ENCODE measurements around the gene DNM2.
"Not testable (repeated sequence)": the region's sequence is repeated elsewhere in the genome, so short reads cannot be mapped to it uniquely, and the experiment has no call there.

DNM2 gene

GRCh38 chr19:10752237-10752912 is 34.5 kb downstream of the DNM2 start:
- no peak for DNase-seq (ENCODE audit: low read depth, low spot score)

DNA sequence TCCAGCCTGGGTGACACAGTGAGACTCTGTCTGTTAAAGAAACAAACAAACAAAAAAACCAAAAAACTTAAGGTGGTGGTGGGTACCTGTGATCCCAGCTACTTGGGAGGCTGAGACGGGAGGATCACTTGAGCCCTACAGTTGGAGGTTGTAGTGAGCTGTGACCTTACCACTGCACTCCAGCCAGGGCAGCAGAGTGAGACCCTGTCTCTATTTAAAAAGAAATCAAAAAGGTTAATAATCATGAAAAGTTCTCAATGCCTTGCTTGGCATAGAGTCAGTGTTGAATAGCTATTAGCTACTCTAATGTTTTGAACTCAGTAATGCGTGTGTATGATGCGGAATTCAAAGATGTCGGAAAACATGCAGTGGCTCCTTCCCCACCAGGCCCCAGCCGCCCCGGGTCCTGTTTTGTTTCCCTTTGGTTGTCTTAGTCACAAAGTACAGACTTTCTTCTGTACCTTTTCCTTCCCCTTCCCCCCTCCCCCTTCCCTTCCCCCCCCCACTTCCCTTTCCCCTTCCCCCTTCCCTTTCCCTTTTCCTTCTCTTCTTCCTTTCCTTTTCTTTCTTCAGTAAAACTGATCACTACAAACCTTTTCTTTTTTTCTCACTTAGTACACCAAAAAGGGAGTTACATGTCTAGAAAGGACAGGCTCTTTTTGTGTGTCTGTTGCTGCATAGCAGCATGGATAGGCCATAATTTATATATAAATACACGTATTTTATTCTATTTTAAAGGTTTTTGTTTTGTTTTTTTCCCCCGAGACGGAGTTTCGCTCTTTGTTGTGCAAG is 35.2 kb downstream of the DNM2 start:
- DNase-seq (ENCODE audit: low read depth, low spot score), result no peak

DNA sequence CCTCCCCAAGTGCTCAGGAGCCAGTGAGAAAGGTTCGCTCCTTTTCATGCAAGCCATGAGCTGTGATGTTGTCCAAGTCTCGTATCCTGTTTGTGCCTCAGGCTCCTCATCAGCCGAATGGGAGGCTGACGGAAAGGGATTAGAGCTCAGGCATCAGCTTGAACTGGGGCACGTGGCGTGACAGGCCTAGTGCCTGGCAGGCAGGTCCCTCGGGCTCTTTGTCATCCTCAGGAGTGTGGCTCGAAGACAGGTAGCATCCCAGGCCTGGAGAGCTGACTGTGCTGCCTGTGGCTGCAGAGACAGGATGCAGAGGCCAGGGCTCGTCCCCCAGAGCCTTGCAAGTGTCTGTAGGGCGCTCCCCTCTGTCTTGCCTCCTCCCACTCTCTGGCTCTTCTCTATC is 38.5 kb downstream of the DNM2 start:
- no peak for DNase-seq (ENCODE audit: low read depth, low spot score)

- DNase-seq (ENCODE audit: low read depth, low spot score), result no peak
Measured at GRCh38 chr19:10756791-10757190, 38.9 kb downstream of the DNM2 start.

GRCh38 chr19:10758050-10758449 is 40.2 kb downstream of the DNM2 start:
- DNase-seq (ENCODE audit: low read depth, low spot score), result not testable (repeated sequence)

DNA sequence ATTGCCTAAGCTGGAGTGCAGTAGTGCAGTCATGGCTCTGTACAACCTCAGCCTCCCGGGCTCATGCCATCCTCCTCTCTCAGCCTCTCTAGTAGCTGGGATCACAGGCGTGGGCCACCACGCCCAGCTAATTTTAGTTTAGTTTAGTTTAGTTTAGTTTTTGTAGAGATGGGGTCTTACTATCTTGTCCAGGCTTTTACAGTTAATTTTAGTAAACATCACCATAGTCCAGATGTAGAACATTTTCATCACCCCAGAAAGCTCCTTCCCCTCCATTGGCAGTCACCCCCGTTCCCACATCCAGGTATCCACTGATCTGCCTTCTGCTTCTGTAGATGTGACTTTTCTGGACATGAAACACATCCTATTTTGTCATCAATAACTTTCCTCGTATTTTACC is 41.1 kb downstream of the DNM2 start:
- no peak for DNase-seq (ENCODE audit: low read depth, low spot score)

DNA sequence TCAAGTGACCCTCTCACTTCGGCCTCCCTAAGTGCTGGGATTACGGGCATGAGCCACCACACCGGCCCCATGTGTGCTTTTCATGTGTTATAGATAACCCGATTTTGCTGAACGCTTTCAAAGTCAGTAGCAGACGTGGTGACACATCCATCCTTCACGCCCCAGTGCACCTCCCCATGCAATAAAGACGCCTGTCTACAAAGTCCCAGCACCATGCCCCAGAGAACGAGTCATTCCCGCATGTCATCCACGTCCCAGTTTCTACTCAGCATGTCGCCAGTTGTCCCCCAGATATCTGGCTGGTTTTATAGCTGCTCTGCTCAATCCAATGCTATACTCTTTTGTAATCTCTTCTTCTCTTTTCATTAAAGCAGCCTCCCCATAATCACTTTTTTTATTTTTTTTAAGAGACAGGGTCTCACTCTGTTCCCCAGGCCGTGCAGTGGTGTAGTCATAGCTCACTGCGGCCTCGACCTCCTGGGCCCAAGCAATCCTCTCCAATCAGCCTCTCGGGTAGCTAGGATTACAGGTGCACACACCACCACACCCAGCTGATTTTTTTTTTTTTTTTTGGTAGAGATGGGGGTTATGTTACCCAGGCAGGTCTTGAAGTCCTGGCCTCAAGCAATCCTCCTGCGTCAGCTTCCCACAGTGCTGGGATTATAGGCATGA is 42.5 kb downstream of the DNM2 start:
- no peak for DNase-seq (ENCODE audit: low read depth, low spot score)

- no peak for DNase-seq (ENCODE audit: low read depth, low spot score)
Measured at GRCh38 chr19:10761443-10762250, 43.8 kb downstream of the DNM2 start.

DNA sequence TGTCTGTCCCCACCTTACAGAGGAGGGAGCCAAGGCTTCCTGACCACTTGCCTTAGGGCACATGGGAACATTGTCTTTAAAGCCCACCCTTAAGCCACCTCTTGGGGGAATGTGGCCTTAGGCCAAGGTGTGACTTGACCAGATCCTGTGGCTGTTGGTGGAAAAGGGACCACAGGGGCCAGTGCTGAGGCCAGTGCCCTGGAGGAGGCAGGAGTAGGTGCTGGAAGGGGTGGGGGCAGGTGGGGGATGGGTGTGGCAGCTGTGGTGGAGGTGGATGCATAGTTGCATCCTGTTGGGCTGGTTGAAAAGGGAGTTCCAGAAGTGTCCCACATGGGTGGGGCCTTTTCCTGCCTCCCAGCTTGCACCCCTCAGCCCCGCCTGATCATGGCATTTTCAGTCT is 44.8 kb downstream of the DNM2 start:
- DNase-seq (ENCODE audit: low read depth, low spot score), result no peak

DNA sequence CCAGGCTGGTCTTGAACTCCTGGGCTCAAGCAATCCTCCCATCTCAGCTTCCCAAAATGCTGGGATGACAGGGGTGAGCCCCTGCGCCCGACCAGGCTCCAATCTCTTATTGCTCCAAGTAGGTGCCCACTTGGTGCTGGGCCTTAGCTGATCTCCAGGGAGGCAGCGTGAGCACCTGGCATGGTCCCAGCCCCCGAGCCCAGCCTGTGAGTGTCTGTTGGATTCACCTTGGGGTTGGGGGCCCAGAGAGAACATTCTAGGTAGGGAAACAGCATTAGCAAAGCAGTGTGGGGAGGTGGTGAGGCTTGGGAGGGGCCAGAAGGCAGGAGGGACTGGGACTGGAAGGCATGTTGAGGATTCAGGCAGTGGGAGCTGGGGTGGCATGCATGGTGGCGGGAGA is 45.5 kb downstream of the DNM2 start:
- DNase-seq (ENCODE audit: low read depth, low spot score), result no peak

DNA sequence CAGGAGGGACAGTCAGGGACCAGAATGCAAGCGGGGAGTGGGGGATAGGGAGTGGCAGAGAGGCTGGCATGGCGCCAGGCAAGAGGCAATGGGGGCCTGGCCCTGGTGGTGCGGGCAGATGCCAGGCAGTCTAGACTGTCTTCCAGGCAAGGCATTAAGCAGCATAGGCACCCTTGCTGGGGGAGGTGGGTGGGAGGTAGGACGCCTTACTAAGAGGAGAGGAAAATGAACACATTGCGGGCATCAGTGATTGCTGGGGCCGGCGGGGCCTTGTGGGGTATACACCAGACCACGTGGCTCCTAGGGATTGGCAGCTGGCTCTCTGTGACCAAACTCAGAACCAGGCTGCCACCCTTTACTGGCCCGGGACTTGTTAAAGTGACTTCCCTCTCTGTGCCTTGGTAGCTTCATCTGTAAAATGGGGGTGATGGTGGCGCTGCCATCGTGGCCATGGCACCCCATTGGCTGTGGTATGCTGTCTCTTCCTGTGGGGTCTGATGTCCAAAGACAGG is 46.0 kb downstream of the DNM2 start:
- DNase-seq (ENCODE audit: low read depth, low spot score), result no peak

DNA sequence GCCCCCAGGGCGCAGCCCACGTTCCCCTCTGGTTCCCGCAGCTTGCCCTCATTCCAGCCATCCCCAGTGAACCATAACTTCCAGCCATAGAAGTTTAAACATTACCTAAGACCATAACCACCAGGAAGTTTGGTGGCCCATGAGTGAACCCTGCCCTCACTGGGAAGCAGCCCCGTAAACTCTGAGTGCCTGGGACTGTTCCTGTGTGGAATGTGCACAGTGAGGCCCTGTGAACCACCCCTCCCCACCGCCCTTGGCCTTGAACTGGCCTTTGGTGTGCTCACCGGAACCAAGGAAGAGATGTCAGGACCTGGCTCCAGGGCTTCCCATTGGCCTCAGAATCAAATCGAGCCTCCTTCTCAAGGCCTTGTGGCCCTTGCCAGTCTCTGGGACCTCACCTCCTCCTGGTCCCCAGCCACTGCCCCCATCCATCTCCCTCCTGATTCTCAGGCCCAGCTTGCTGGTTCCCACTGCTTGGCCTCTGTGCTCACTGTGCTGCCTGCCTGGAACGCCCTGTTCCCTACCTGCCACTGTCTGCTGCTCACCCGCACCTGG is 46.5 kb downstream of the DNM2 start:
- no peak for DNase-seq (ENCODE audit: low read depth, low spot score)

DNA sequence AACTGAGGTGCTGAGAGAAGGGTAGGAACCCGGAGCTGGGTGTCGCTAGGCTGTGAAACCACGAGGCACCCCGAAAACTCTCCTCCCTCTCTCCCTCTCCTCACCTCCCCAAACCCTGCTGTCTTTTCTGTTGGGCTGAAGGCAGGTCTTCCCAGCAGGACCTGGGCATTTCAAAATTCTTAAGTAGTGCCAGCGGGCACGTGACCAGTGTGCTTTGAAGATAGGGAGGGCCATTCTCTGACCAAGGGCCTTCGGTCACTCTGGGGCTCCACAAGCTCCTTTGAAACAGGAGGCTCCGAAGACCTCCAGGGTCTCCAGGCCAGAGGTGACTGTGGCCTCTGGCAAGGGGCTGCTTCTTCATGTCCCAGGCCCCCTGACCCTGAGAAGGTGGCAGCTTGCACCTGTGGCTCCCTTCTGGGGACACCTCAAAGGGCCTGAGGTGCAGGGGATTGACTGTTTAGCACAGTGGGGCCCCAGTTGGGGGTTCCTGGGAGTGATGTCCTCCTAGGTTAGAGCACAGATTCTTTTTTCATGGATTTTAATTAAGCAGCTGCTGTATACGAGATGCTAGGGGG is 48.3 kb downstream of the DNM2 start:
- DNase-seq (ENCODE audit: low read depth, low spot score), result no peak

- DNase-seq (ENCODE audit: low read depth, low spot score), result no peak
Measured at GRCh38 chr19:10766671-10767201, 48.9 kb downstream of the DNM2 start.

DNA sequence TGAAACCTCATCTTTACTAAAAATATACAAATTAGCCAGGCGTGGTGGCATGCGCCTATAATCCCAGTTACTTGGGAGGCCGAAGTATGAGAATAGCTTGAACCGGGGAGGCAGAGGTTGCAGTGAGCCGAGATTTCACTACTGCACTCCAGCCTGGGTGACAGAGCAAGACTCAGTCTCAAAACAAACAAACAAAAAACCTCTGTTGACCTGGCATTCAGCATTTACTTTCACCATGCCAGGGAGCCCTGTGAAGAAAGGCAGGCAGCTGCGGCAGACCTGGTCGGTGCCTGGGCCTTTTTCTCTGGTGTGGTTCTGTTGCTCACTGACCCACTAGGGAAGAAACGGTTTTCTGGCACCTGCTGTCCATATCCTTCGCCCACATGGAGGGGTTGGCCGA is 49.8 kb downstream of the DNM2 start:
- DNase-seq (ENCODE audit: low read depth, low spot score), result no peak

GRCh38 chr19:10768369-10768768 is 50.5 kb downstream of the DNM2 start:
- no peak for DNase-seq (ENCODE audit: low read depth, low spot score)

GRCh38 chr19:10768936-10769335 is 51.1 kb downstream of the DNM2 start:
- no peak for DNase-seq (ENCODE audit: low read depth, low spot score)

DNA sequence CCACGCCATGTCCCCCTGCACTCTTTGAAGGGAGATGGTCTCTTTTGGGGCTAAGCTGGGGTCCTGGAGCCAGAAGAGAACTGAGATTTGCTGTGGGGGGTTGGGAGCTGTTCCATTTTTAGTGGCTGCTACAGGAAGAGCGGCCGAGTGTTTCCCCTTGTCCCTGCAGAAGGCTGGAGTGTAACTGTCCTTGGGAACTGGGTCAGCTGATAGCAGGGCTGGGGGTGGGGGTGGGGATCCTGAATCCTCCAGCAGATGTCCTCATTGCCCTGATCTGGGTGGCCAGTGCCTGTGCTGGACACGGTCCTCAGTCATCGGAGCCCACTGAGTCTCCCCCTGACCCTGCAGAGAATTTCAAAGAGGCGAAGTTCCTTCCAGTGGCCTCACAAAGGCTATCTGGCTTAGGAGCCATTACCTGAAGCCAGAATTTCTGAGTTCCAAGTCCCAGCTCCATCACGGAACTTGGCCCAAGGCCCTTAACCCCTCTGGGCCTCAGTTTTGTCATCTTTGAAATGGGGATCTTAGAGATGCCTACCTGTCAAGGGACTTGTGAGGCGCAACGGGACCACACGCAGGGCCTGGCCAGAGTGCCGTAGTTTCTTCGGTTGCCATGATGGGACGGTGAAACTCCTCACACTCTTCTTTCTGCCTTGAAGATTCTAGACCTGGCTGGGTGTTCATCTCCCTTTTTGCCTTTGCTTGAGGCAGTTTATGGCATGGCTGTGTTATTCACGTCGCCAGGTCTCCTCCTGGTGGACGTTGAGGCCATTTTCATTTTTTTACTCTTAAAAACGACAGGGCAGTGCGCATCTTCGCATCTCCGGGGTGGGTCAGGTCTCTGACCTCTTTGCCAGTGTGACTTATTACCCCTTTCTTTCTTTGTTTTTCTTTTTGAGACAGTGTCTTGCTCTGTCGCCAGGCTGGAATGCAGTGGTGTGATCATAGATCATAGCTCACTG is 51.9 kb downstream of the DNM2 start:
- no peak for DNase-seq (ENCODE audit: low read depth, low spot score)

DNA sequence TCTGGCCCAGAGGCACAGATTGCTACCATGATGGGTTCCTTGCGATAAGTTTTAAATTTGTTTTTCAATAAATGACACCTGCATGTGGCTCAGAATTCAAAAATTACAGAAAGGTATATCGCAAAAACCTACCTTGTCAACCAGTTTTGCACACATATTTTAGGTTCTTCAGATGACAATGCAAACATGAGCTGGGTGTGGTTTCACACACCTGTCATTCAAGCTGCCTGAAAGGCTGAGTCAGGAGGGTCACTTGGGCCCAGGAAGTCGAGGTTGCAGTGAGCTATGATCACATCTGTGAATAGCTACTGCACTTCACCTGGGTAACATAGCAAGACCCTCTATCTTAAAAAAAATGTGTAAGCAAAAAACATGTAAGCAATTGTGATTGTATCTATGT is 56.1 kb downstream of the DNM2 start:
- DNase-seq (ENCODE audit: low read depth, low spot score), result no peak

GRCh38 chr19:10774893-10775292 is 57.0 kb downstream of the DNM2 start:
- no peak for DNase-seq (ENCODE audit: low read depth, low spot score)
